H9 (cell line): Measurements from ENCODE around the gene GTF3C5. TPM values are rescaled to one million over a fixed set of nuclear protein-coding genes. Genes with fewer than 3 reads are reported as not detected.
A peak's percentile ranks its signal among the peaks of the same experiment; 100 is the strongest.
"Not testable (repeated sequence)": the region's sequence is repeated elsewhere in the genome, so short reads cannot be mapped to it uniquely, and the experiment has no call there.

Experiments used
- DNase-seq: peaks from one replicate; pipeline ENCODE4 v3.0.0-alpha.2; 2017
- H2AFZ ChIP-seq: one replicate; pipeline ENCODE4 v1.6.1; 2013; ENCODE audit warnings: mild to moderate bottlenecking, low read length, control low read depth, moderate library complexity
- H2AK5ac ChIP-seq: 2 replicates; pipeline ENCODE4 v1.6.1; 2013; ENCODE audit warnings: low read length, control low read depth, mixed read lengths; ENCODE audit not compliant: insufficient read length
- H2BK120ac ChIP-seq: one replicate; pipeline ENCODE4 v1.6.1; 2013; ENCODE audit warnings: low read depth, mild to moderate bottlenecking, low read length, control low read depth, inconsistent platforms; ENCODE audit not compliant: poor library complexity, severe bottlenecking
- H2BK12ac ChIP-seq: 2 replicates; pipeline ENCODE4 v1.6.1; 2013; ENCODE audit warnings: low read length, control low read depth, mixed read lengths, low read depth; ENCODE audit not compliant: insufficient read length
- H2BK15ac ChIP-seq: 2 replicates; pipeline ENCODE4 v1.6.1; 2013; ENCODE audit warnings: low read depth, low read length, control low read depth
- H2BK20ac ChIP-seq: one replicate; pipeline ENCODE4 v1.6.1; 2013; ENCODE audit warnings: low read depth, mild to moderate bottlenecking, low read length, control low read depth, inconsistent platforms; ENCODE audit not compliant: poor library complexity, severe bottlenecking
- H2BK5ac ChIP-seq: 2 replicates; pipeline ENCODE4 v1.6.1; 2013; ENCODE audit warnings: low read length, control low read depth, mixed read lengths; ENCODE audit not compliant: insufficient read length
- H3K14ac ChIP-seq: 2 replicates; pipeline ENCODE4 v1.6.1; 2013; ENCODE audit warnings: low read length, control low read depth; ENCODE audit not compliant: insufficient read depth
- H3K18ac ChIP-seq: 2 replicates; pipeline ENCODE4 v1.6.1; 2013; ENCODE audit warnings: low read depth, mild to moderate bottlenecking, mixed read lengths, low read length, control low read depth; ENCODE audit not compliant: insufficient read length
- H3K23ac ChIP-seq: 2 replicates; pipeline ENCODE4 v1.6.1; 2013; ENCODE audit warnings: low read length, control low read depth, mixed read lengths, low read depth; ENCODE audit not compliant: insufficient read length
- H3K23me2 ChIP-seq: 2 replicates; pipeline ENCODE4 v1.6.1; 2013; ENCODE audit warnings: low read depth, mild to moderate bottlenecking, mixed read lengths, low read length, control low read depth; ENCODE audit not compliant: insufficient read length, poor library complexity, severe bottlenecking
- H3K27ac ChIP-seq: 2 replicates; pipeline ENCODE4 v1.5.1; 2013; ENCODE audit warnings: low read length, control low read depth, mixed read lengths, low read depth; ENCODE audit not compliant: insufficient read length
- H3K27me3 ChIP-seq: 2 replicates; pipeline ENCODE4 v1.6.1; 2013; ENCODE audit warnings: low read length, control low read depth, inconsistent platforms; ENCODE audit not compliant: insufficient read depth
- H3K4ac ChIP-seq: 2 replicates; pipeline ENCODE4 v1.6.1; 2013; ENCODE audit warnings: low read depth, mild to moderate bottlenecking, control low read depth, inconsistent platforms, low read length, moderate library complexity
- H3K4me1 ChIP-seq: 2 replicates; pipeline ENCODE4 v1.6.1; 2013; ENCODE audit warnings: low read length, control low read depth, inconsistent platforms; ENCODE audit not compliant: insufficient read depth
- H3K4me2 ChIP-seq: 2 replicates; pipeline ENCODE4 v1.6.1; 2013; ENCODE audit warnings: low read length, control low read depth, mixed read lengths; ENCODE audit not compliant: insufficient read length, insufficient read depth
- H3K56ac ChIP-seq: 2 replicates; pipeline ENCODE4 v1.6.1; 2013; ENCODE audit warnings: low read depth, mild to moderate bottlenecking, mixed read lengths, low read length, control low read depth; ENCODE audit not compliant: insufficient read length
- H3K79me1 ChIP-seq: 2 replicates; pipeline ENCODE4 v1.6.1; 2013; ENCODE audit warnings: low read depth, mild to moderate bottlenecking, moderate library complexity, low read length, control low read depth, inconsistent platforms; ENCODE audit not compliant: insufficient read depth, poor library complexity, severe bottlenecking
- H3K79me2 ChIP-seq: 2 replicates; pipeline ENCODE4 v1.6.1; 2013; ENCODE audit warnings: low read length, control low read depth, inconsistent platforms; ENCODE audit not compliant: insufficient read depth
- H3K9ac ChIP-seq: 2 replicates; pipeline ENCODE4 v1.6.1; 2013; ENCODE audit warnings: low read length, control low read depth, mixed read lengths; ENCODE audit not compliant: insufficient read length; ENCODE audit errors: extremely low read depth
- H3K9me3 ChIP-seq: one replicate; pipeline ENCODE4 v1.6.1; 2013; ENCODE audit warnings: low read depth, low read length, inconsistent platforms; ENCODE audit not compliant: control insufficient read depth
- H3T11ph ChIP-seq: one replicate; pipeline ENCODE4 v1.6.1; 2013; ENCODE audit warnings: mild to moderate bottlenecking, low read length, control low read depth, inconsistent platforms
- H4K20me1 ChIP-seq: one replicate; pipeline ENCODE4 v1.6.1; 2013; ENCODE audit not compliant: control insufficient read depth, insufficient read length, insufficient read depth
- H4K5ac ChIP-seq: 2 replicates; pipeline ENCODE4 v1.6.1; 2013; ENCODE audit warnings: low read depth, mild to moderate bottlenecking, mixed read lengths, low read length, control low read depth; ENCODE audit not compliant: insufficient read length
- H4K8ac ChIP-seq: replicated peaks from 2 replicates; pipeline ENCODE4 v1.6.1; 2013; ENCODE audit warnings: low read length, control low read depth, mixed read lengths, low read depth; ENCODE audit not compliant: insufficient read length
- H4K91ac ChIP-seq: 2 replicates; pipeline ENCODE4 v1.6.1; 2013; ENCODE audit warnings: low read depth, mild to moderate bottlenecking, moderate library complexity, mixed read lengths, low read length, control low read depth; ENCODE audit not compliant: insufficient read length
- H3K27ac Mint-ChIP-seq, 3 experiments: 2 replicates in 2 of 3; 3 replicates in 1 of 3; pipeline ENCODE4 v1.8.0; 2020 to 2021; ENCODE audit warnings: mixed read lengths in 3 of 3, mild to moderate bottlenecking in 1 of 3, moderate library complexity in 1 of 3
- H3K27me3 Mint-ChIP-seq: 2 replicates; pipeline ENCODE4 v1.8.0; 2021; ENCODE audit warnings: low read depth, mild to moderate bottlenecking, moderate library complexity, mixed read lengths
- H3K36me3 Mint-ChIP-seq, 3 experiments: 2 replicates in 2 of 3; 3 replicates in 1 of 3; pipeline ENCODE4 v1.8.0; 2020 to 2021; ENCODE audit warnings: low read depth in 3 of 3, mixed read lengths in 3 of 3; ENCODE audit not compliant: insufficient read depth in 1 of 3
- H3K4me1 Mint-ChIP-seq, 2 experiments: 2 replicates each; pipeline ENCODE4 v1.8.0; 2020; ENCODE audit warnings: mixed read lengths in 2 of 2
- H3K4me3 Mint-ChIP-seq, 2 experiments: 2 replicates in 1 of 2; 3 replicates in 1 of 2; pipeline ENCODE4 v1.8.0; 2020 to 2021; ENCODE audit warnings: mild to moderate bottlenecking in 2 of 2, mixed read lengths in 2 of 2, moderate library complexity in 1 of 2
- H3K9me3 Mint-ChIP-seq, 2 experiments: 2 replicates in 1 of 2; 3 replicates in 1 of 2; pipeline ENCODE4 v1.8.0; 2020; ENCODE audit warnings: mild to moderate bottlenecking in 2 of 2, mixed read lengths in 2 of 2, moderate library complexity in 1 of 2
- WGBS: extraction: QIAGEN DNeasy Blood & Tissue Kit; methylation state at CpG from one replicate; pipeline ENCODE4 v1.1.7; 2013; ENCODE audit warnings: missing lambda C conversion rate, low lambda C conversion rate, mixed read lengths; ENCODE audit not compliant: insufficient read length; ENCODE audit errors: extremely low coverage; 5-methylcytosine and 5-hydroxymethylcytosine counted together
- total RNA-seq: library from RNA; stranded (reverse); gene quantifications from 2 replicates; pipeline ENCODE4 v1.2.1, GENCODE V29; 2021
- TF ChIP-seq, protein P1 (sequence below): fragments of 200-600 bp; sonication (generic); conservative IDR thresholded peaks from 3 replicates; pipeline ENCODE4 v1.8.0; 2021; ENCODE audit warnings: antibody characterized with exemption, mild to moderate bottlenecking

Gene GTF3C5
- total RNA-seq, 1 experiment from 2014 or later = 88.9 TPM

DNA sequence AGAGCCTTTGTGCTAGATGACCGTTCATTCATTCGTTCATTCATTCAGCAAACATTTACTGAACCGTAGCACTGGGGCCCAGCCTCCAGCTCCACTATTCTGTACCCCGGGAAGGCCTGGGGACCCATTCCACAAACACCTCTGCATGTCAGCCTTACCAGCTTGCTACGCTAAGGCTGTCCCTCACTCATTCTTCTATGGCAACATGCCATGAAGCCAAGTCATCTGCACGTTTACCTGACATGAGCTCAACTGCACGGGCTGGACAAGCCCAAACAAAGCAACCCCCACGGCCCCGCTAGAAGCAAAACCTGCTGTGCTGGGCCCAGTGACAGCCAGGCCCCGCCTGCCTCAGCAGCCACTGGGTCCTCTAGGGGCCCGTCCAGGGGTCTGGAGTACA lies 37.0 kb downstream of the GTF3C5 start:
- no peaks in the 10 kb centered on the region for H3K4me1 Mint-ChIP-seq
- no peaks in the 10 kb centered on the region for H3K79me1 ChIP-seq

DNA sequence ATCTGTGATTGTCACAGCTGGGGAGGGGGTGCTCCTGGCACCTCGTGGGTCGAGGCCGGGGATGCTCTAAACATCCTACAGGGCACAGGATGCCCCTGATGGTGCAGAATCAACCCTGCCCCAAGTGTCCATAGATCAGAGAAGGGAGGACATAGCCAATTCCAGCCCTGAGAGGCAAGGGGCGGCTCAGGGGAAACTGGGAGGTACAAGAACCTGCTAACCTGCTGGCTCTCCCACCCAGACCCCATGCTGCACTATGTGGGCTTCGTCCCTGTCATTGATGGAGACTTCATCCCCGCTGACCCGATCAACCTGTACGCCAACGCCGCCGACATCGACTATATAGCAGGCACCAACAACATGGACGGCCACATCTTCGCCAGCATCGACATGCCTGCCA lies 37.6 kb downstream of the GTF3C5 start:
- not testable (repeated sequence) for H3K4me2 ChIP-seq, H3K4me1 ChIP-seq, H3K79me1 ChIP-seq, H2AK5ac ChIP-seq, H3K14ac ChIP-seq, H2BK20ac ChIP-seq, H2BK15ac ChIP-seq, H4K91ac ChIP-seq, H3K27ac ChIP-seq, H3T11ph ChIP-seq, H3K4ac ChIP-seq, H3K27me3 Mint-ChIP-seq, H3K36me3 Mint-ChIP-seq, H2AFZ ChIP-seq, H3K79me2 ChIP-seq, H3K4me3 Mint-ChIP-seq, H3K56ac ChIP-seq, H2BK5ac ChIP-seq, H4K20me1 ChIP-seq, H3K27me3 ChIP-seq, DNase-seq, H3K9me3 Mint-ChIP-seq, H3K9me3 ChIP-seq, H3K23me2 ChIP-seq, H3K23ac ChIP-seq, H4K8ac ChIP-seq, H3K9ac ChIP-seq, H4K5ac ChIP-seq, H2BK120ac ChIP-seq, H2BK12ac ChIP-seq, H3K18ac ChIP-seq, H3K27ac Mint-ChIP-seq, H3K4me1 Mint-ChIP-seq
- no CpG with 5 or more reads among the region's 15 CpGs for WGBS

More for the DNA sequence above, 37.0 kb downstream of the GTF3C5 start:
- no peak for DNase-seq
- no peak overlapping the region for H2BK12ac ChIP-seq
- H4K20me1 ChIP-seq = no peaks in the 10 kb centered on the region
- no peak overlapping the region for H3K56ac ChIP-seq
- no peak overlapping the region for H2BK15ac ChIP-seq
- H3K27me3 ChIP-seq = no peaks in the 10 kb centered on the region
- TF ChIP-seq, protein P1, sequence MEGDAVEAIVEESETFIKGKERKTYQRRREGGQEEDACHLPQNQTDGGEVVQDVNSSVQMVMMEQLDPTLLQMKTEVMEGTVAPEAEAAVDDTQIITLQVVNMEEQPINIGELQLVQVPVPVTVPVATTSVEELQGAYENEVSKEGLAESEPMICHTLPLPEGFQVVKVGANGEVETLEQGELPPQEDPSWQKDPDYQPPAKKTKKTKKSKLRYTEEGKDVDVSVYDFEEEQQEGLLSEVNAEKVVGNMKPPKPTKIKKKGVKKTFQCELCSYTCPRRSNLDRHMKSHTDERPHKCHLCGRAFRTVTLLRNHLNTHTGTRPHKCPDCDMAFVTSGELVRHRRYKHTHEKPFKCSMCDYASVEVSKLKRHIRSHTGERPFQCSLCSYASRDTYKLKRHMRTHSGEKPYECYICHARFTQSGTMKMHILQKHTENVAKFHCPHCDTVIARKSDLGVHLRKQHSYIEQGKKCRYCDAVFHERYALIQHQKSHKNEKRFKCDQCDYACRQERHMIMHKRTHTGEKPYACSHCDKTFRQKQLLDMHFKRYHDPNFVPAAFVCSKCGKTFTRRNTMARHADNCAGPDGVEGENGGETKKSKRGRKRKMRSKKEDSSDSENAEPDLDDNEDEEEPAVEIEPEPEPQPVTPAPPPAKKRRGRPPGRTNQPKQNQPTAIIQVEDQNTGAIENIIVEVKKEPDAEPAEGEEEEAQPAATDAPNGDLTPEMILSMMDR = no peak
- no peaks in the 10 kb centered on the region for H3K79me2 ChIP-seq
- no peaks in the 10 kb centered on the region for H3K9me3 Mint-ChIP-seq
- no peak overlapping the region for H2BK120ac ChIP-seq
- peaks cover 3 to 8% (median 3%) of the 10 kb centered on the region in 3 experiments; a peak in 4 of 7 replicates for H3K36me3 Mint-ChIP-seq
- no peak overlapping the region for H3K4ac ChIP-seq
- H3K14ac ChIP-seq = no peak overlapping the region
- no peaks in the 10 kb centered on the region for H3K9me3 ChIP-seq
- no peak overlapping the region for H3K18ac ChIP-seq
- WGBS = no CpG with 5 or more reads among the region's 11 CpGs
- H3T11ph ChIP-seq = no peak overlapping the region
- no peaks in the 10 kb centered on the region for H3K23me2 ChIP-seq
- H3K27me3 Mint-ChIP-seq = no peaks in the 10 kb centered on the region
- no peak overlapping the region for H3K9ac ChIP-seq
- H3K4me1 ChIP-seq = no peaks in the 10 kb centered on the region
- no peak overlapping the region for H2BK20ac ChIP-seq
- no peak overlapping the region for H3K23ac ChIP-seq
- H4K8ac ChIP-seq = no peak overlapping the region
- no peak overlapping the region for H3K4me3 Mint-ChIP-seq
- no peak overlapping the region for H2AK5ac ChIP-seq
- H3K27ac Mint-ChIP-seq = peak overlapping the region in 1 of 3 experiments; percentile 70; a peak in 2 of 7 replicates
- no peak overlapping the region for H2BK5ac ChIP-seq
- no peak overlapping the region for H3K27ac ChIP-seq
- no peak overlapping the region for H3K4me2 ChIP-seq
- no peak overlapping the region for H2AFZ ChIP-seq
- H4K91ac ChIP-seq = no peak overlapping the region
- no peak overlapping the region for H4K5ac ChIP-seq
